Trophoblast cell (in vitro differentiated cells and primary cell): Measurements from ENCODE around the gene SERF1A.
"Not testable (repeated sequence)": the region's sequence is repeated elsewhere in the genome, so short reads cannot be mapped to it uniquely, and the experiment has no call there.

Experiments used
- DNase-seq, 2 donors: peaks; one replicate each; pipeline ENCODE4 v3.0.0-alpha.2; 2016
- H2AFZ ChIP-seq: 2 replicates; pipeline ENCODE4 v1.6.1; 2013; ENCODE audit warnings: low read length, moderate library complexity, mild to moderate bottlenecking; ENCODE audit not compliant: insufficient read depth, poor library complexity
- H2AK5ac ChIP-seq: 2 replicates; pipeline ENCODE4 v1.6.1; 2013; ENCODE audit warnings: mild to moderate bottlenecking, low read length
- H2BK120ac ChIP-seq: 2 replicates; pipeline ENCODE4 v1.6.1; 2013; ENCODE audit warnings: low read length, mild to moderate bottlenecking, moderate library complexity; ENCODE audit not compliant: insufficient read depth, poor library complexity
- H2BK12ac ChIP-seq: 2 replicates; pipeline ENCODE4 v1.6.1; 2013; ENCODE audit warnings: mild to moderate bottlenecking, low read length, moderate library complexity
- H2BK5ac ChIP-seq: 2 replicates; pipeline ENCODE4 v1.6.1; 2013; ENCODE audit warnings: low read length, low read depth, moderate library complexity, mild to moderate bottlenecking; ENCODE audit not compliant: poor library complexity
- H3K14ac ChIP-seq: 2 replicates; pipeline ENCODE4 v1.6.1; 2013; ENCODE audit warnings: mild to moderate bottlenecking, low read length
- H3K18ac ChIP-seq: 2 replicates; pipeline ENCODE4 v1.6.1; 2013; ENCODE audit warnings: mild to moderate bottlenecking, low read length
- H3K23ac ChIP-seq: 2 replicates; pipeline ENCODE4 v1.6.1; 2013; ENCODE audit warnings: low read length
- H3K27ac ChIP-seq: 2 replicates; pipeline ENCODE4 v1.5.1; 2013; ENCODE audit warnings: low read depth, mild to moderate bottlenecking, inconsistent platforms, low read length, moderate library complexity
- H3K27me3 ChIP-seq: 2 replicates; pipeline ENCODE4 v1.6.1; 2013; ENCODE audit warnings: inconsistent platforms, mild to moderate bottlenecking, low read length, moderate library complexity; ENCODE audit not compliant: insufficient read depth
- H3K36me3 ChIP-seq, 2 experiments: 1 replicate in 1 of 2; 2 replicates in 1 of 2; pipeline ENCODE4 v1.6.1; 2013; ENCODE audit warnings: low read length in 2 of 2, mild to moderate bottlenecking in 2 of 2, moderate library complexity in 1 of 2; ENCODE audit not compliant: insufficient read depth in 2 of 2, control insufficient read depth in 1 of 2
- H3K4ac ChIP-seq: 2 replicates; pipeline ENCODE4 v1.6.1; 2013; ENCODE audit warnings: low read depth, mild to moderate bottlenecking, low read length, moderate library complexity
- H3K4me1 ChIP-seq, 2 experiments: 1 replicate in 1 of 2; 2 replicates in 1 of 2; pipeline ENCODE4 v1.6.1; 2013; ENCODE audit warnings: low read length in 2 of 2, mild to moderate bottlenecking in 2 of 2, moderate library complexity in 1 of 2; ENCODE audit not compliant: insufficient read depth in 2 of 2, control insufficient read depth in 1 of 2
- H3K4me2 ChIP-seq: 2 replicates; pipeline ENCODE4 v1.6.1; 2013; ENCODE audit warnings: inconsistent platforms, mild to moderate bottlenecking, low read length, moderate library complexity
- H3K4me3 ChIP-seq: 2 replicates; pipeline ENCODE4 v1.5.1; 2013; ENCODE audit warnings: mild to moderate bottlenecking, low read depth, low read length, inconsistent platforms
- H3K79me1 ChIP-seq: one replicate; pipeline ENCODE4 v1.6.1; 2013; ENCODE audit warnings: low read length
- H3K79me2 ChIP-seq: 2 replicates; pipeline ENCODE4 v1.6.1; 2013; ENCODE audit warnings: low read length, mild to moderate bottlenecking; ENCODE audit not compliant: control insufficient read depth, insufficient read depth, poor library complexity
- H3K9ac ChIP-seq: 2 replicates; pipeline ENCODE4 v1.6.1; 2013; ENCODE audit warnings: mild to moderate bottlenecking, low read length
- H3K9me3 ChIP-seq: 2 replicates; pipeline ENCODE4 v1.6.1; 2013; ENCODE audit warnings: low read depth, mild to moderate bottlenecking, control low read depth, inconsistent platforms, low read length; ENCODE audit not compliant: insufficient read depth
- H4K12ac ChIP-seq: 2 replicates; pipeline ENCODE4 v1.6.1; 2013; ENCODE audit warnings: low read depth, mild to moderate bottlenecking, low read length, moderate library complexity
- H4K8ac ChIP-seq: 2 replicates; pipeline ENCODE4 v1.6.1; 2013; ENCODE audit warnings: low read depth, mild to moderate bottlenecking, low read length, moderate library complexity
- H4K91ac ChIP-seq: one replicate; pipeline ENCODE4 v1.6.1; 2013; ENCODE audit warnings: low read depth, mild to moderate bottlenecking, low read length, moderate library complexity
- WGBS: extraction: QIAGEN DNeasy Blood & Tissue Kit; methylation state at CpG from one replicate; pipeline ENCODE4 v1.1.7; 2013; ENCODE audit warnings: missing lambda C conversion rate; ENCODE audit not compliant: insufficient read length, insufficient coverage; ENCODE audit errors: extremely low coverage; 5-methylcytosine and 5-hydroxymethylcytosine counted together

SERF1A gene

DNA sequence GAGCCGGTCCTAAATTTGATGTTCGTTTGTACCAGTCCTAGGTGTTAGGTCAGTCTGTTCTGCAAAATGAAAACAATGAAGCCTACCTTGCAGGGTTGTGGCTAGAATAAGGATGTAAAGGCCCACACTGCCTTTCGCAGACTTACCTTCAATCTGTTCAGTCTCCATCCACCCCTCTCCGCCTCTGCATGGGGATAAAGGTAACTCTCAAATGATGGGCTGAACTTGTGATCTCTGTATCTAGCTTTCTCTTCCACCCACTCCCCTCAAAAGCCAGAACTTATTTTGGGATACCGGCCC is 753 bp downstream of the SERF1A start:
- not testable (repeated sequence) for H3K18ac ChIP-seq, H2BK120ac ChIP-seq, H2AK5ac ChIP-seq, H3K4me1 ChIP-seq, H3K4me3 ChIP-seq, H2AFZ ChIP-seq, H3K4me2 ChIP-seq, H4K12ac ChIP-seq, H3K79me1 ChIP-seq, H3K14ac ChIP-seq, H3K4ac ChIP-seq, H3K36me3 ChIP-seq, DNase-seq, H3K9me3 ChIP-seq, H2BK12ac ChIP-seq, H2BK5ac ChIP-seq, H3K27me3 ChIP-seq, H3K9ac ChIP-seq, H4K91ac ChIP-seq, H3K79me2 ChIP-seq, H4K8ac ChIP-seq, H3K23ac ChIP-seq, H3K27ac ChIP-seq
- WGBS, result no CpG with 5 or more reads among the region's 5 CpGs

DNA sequence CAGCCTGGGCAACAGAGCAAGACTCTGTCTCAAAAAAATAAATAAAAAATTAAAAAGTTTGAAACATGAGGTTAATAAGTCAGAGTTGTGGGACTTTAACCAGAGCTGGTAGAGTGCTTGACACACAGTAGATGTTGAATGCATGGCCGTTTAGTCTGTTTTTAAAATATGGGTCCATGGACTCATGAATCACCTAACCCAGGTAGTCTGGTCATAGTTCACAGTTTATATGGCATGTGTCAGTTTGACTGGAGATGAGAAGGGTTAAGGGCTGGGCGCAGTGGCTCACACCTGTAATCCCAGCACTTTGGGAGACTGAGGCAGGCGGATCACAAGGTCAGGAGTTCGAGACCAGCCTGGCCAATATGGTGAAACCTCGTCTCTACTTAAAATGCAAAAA is 6.2 kb downstream of the SERF1A start:
- not testable (repeated sequence) for H3K27ac ChIP-seq, H4K8ac ChIP-seq, H3K79me2 ChIP-seq, H3K14ac ChIP-seq, H3K9me3 ChIP-seq, H2AFZ ChIP-seq, H3K79me1 ChIP-seq, H2AK5ac ChIP-seq, H3K4me1 ChIP-seq, H2BK12ac ChIP-seq, DNase-seq, H3K23ac ChIP-seq, H2BK5ac ChIP-seq, H4K12ac ChIP-seq, H3K4me3 ChIP-seq, H3K4ac ChIP-seq, H4K91ac ChIP-seq, H3K36me3 ChIP-seq, H3K4me2 ChIP-seq, H2BK120ac ChIP-seq, H3K27me3 ChIP-seq, H3K9ac ChIP-seq, H3K18ac ChIP-seq
- WGBS, result no CpG with 5 or more reads among the region's 5 CpGs

DNA sequence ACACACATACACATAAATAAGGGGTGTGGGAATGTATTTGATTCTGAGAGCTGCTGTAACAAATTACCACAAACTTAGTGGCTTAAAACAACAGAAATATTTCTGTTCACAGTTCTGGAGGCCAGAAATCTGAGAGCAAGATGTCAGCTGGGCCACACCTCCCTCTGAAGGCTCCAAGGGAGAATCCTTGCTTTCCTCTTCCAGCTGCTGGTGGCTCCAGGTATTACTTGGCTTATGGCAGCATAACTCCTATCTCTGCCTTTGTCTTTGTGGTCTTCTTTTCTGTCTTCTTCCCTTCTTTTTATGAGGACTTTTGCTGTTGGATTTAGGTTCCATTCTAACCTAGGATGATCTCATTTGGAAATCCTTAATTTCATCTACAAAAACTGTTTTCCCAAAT is 16.4 kb downstream of the SERF1A start:
- H3K9ac ChIP-seq, H4K12ac ChIP-seq: not testable (repeated sequence)

DNA sequence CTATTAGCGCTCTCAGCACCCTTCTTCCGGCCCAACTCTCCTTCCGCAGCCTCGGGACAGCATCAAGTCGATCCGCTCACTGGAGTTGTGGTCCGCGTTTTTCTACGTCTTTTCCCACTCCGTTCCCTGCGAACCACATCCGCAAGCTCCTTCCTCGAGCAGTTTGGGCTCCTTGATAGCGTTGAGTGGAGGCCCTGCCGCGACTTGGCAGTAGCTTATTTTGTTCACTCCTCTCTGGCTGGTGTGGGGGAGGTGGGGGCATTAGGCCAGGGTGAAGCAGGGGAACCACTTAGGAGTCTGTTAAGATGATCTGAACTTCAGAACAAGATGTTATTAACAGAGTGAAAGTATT is 24.7 kb downstream of the SERF1A start:
- not testable (repeated sequence) for H3K36me3 ChIP-seq, H3K9me3 ChIP-seq, H2BK12ac ChIP-seq, H3K27ac ChIP-seq, DNase-seq, H3K18ac ChIP-seq, H2AFZ ChIP-seq, H3K79me1 ChIP-seq, H4K8ac ChIP-seq, H3K9ac ChIP-seq, H3K27me3 ChIP-seq, H3K4ac ChIP-seq, H2BK120ac ChIP-seq, H3K4me3 ChIP-seq, H3K14ac ChIP-seq, H4K91ac ChIP-seq, H4K12ac ChIP-seq, H3K4me2 ChIP-seq, H3K4me1 ChIP-seq, H2AK5ac ChIP-seq, H3K79me2 ChIP-seq, H3K23ac ChIP-seq, H2BK5ac ChIP-seq
- WGBS, result no CpG with 5 or more reads among the region's 16 CpGs

More for the DNA sequence above, 16.4 kb downstream of the SERF1A start:
- H2AK5ac ChIP-seq, H3K4me3 ChIP-seq, H3K4me1 ChIP-seq, H3K27me3 ChIP-seq, H3K14ac ChIP-seq, H4K8ac ChIP-seq, H4K91ac ChIP-seq, H3K4me2 ChIP-seq, H3K18ac ChIP-seq, H3K27ac ChIP-seq, H2AFZ ChIP-seq, H2BK12ac ChIP-seq, H3K9me3 ChIP-seq, H3K23ac ChIP-seq, H3K36me3 ChIP-seq, H3K79me1 ChIP-seq, H3K4ac ChIP-seq, DNase-seq, H2BK5ac ChIP-seq, H3K79me2 ChIP-seq, H2BK120ac ChIP-seq: not testable (repeated sequence)
